ENCODE data around the gene PCDHB13.

GRCh38 chr5:141245250-141245717 lies 31.6 kb downstream of the PCDHB13 start, which contains the start of gene PCDHB15:
- TF ChIP-seq FOXP2 (optimal IDR thresholded peaks at IDR 0.05; ENCODE audit: borderline replicate concordance, extremely low read depth, extremely low read length, insufficient read depth) (no peak), TAF1 (IDR thresholded peaks at IDR 0.05; ENCODE audit: borderline replicate concordance, insufficient read depth, low read length) (no peak), REST (IDR thresholded peaks at IDR 0.05; ENCODE audit: insufficient read depth in 1 of 2, low read depth in 2 of 2, low read length in 2 of 2) (no peak), SIN3A (IDR thresholded peaks at IDR 0.05; ENCODE audit: borderline replicate concordance, insufficient read depth, low read length) (no peak)
